Skeletal muscle satellite cell (primary cell): ENCODE measurements around the gene TBC1D1.

ENCODE experiments used
- H3K27me3 ChIP-seq: 2 replicates; pipeline ENCODE4 v1.7.0; 2013; ENCODE audit warnings: low read length; ENCODE audit not compliant: control insufficient read depth, insufficient read depth
- H3K36me3 ChIP-seq: 2 replicates; pipeline ENCODE4 v1.7.0; 2013; ENCODE audit warnings: mild to moderate bottlenecking, control low read depth, low read length; ENCODE audit not compliant: insufficient read depth
- H3K4me1 ChIP-seq: 2 replicates; pipeline ENCODE4 v1.7.0; 2013; ENCODE audit warnings: low read length; ENCODE audit not compliant: control insufficient read depth, insufficient read depth
- H3K4me2 ChIP-seq: 2 replicates; pipeline ENCODE4 v1.7.0; 2013; ENCODE audit warnings: mild to moderate bottlenecking, low read length
- H3K4me3 ChIP-seq: 2 replicates; pipeline ENCODE4 v1.7.0; 2013; ENCODE audit warnings: low read length
- H3K9ac ChIP-seq: 2 replicates; pipeline ENCODE4 v1.7.0; 2013; ENCODE audit warnings: mild to moderate bottlenecking, low read depth, low read length, moderate library complexity
- H3K9me3 ChIP-seq: replicated peaks from 2 replicates; pipeline ENCODE4 v1.7.0; 2013; ENCODE audit warnings: mild to moderate bottlenecking, control low read depth, low read length

TBC1D1 gene

GRCh38 chr4:37868238-37868637 lies 22.6 kb upstream of the TBC1D1 start:
- Histone ChIP-seq H3K9me3 (no peaks in the 10 kb centered on the region), H3K4me1 (peaks cover 13% of the 10 kb centered on the region)

DNA sequence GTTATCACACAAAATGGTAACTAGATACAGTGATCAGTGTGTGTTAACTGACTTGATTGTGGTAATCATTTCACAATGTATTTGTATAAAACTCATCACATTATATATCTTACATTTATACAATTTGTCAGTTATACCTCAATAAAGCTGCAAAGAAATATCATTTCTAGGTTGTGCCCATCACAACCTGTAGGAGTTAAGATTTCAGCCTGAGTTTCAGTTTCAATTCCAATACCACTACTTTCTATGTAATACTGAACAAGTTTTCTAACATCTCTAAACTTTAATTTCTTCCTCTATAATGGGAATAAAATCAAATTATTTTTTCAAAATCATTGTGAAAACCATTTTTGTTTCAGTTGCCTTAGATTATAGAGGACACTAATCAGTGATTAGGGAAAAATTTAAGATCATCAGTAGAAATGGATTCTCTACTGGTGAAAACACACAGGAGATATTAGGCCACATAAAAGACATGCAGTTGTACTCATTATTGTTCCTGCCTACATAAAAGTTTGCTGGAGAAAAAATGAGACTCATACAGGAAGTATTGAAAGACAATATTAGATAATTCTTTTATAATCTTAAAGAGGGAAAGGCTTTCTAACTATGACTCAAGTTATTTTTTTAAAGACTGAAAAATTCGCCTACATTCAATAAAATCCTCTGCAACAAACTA lies 18.4 kb upstream of the TBC1D1 start:
- H3K27me3 ChIP-seq: no peaks in the 10 kb centered on the region
- no peaks in the 10 kb centered on the region for H3K36me3 ChIP-seq
- H3K9ac ChIP-seq: peak overlapping the region; percentile 19
- no peak overlapping the region for H3K4me3 ChIP-seq
- H3K9me3 ChIP-seq: no peaks in the 10 kb centered on the region
- H3K4me1 ChIP-seq: peaks cover 38% of the 10 kb centered on the region
- peak overlapping the region; percentile 68 for H3K4me2 ChIP-seq

More at GRCh38 chr4:37868238-37868637, 22.6 kb upstream of the TBC1D1 start:
- Histone ChIP-seq H3K4me2 (no peak overlapping the region), H3K27me3 (no peaks in the 10 kb centered on the region), H3K4me3 (no peak overlapping the region), H3K36me3 (peaks cover 11% of the 10 kb centered on the region), H3K9ac (no peak overlapping the region)

DNA sequence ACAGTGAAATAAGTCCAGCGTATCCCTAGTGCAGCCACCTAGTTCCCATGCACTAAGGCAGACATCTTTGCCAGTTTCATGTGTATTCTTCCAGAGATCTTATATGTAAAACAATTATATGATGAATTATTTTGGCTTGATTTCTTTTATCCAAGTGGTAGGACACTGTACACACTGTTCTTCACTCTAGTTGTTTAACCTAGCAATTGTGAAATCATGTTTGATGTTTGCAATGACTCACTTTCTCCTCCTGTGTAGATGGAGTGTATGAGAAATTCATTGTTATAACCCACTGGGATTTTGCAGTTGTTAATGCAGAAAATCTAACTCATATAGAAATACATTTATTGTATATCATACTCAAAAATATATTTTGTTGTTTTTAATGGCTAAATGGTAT lies 17.5 kb upstream of the TBC1D1 start:
- Histone ChIP-seq H3K4me2 (peak overlapping the region; percentile 68), H3K9me3 (no peaks in the 10 kb centered on the region), H3K4me1 (peaks cover 38% of the 10 kb centered on the region), H3K4me3 (no peak overlapping the region), H3K9ac (peak overlapping the region; percentile 19), H3K27me3 (no peaks in the 10 kb centered on the region), H3K36me3 (no peaks in the 10 kb centered on the region)

- Histone ChIP-seq H3K27me3 (no peaks in the 10 kb centered on the region), H3K4me1 (peaks cover 38% of the 10 kb centered on the region), H3K4me3 (no peak overlapping the region), H3K9ac (no peak overlapping the region), H3K36me3 (no peaks in the 10 kb centered on the region), H3K9me3 (no peaks in the 10 kb centered on the region), H3K4me2 (no peak overlapping the region)
Observed at GRCh38 chr4:37876156-37876555, 14.7 kb upstream of the TBC1D1 start.

GRCh38 chr4:37879365-37879764 lies 11.5 kb upstream of the TBC1D1 start:
- Histone ChIP-seq H3K9ac (no peak overlapping the region), H3K36me3 (no peaks in the 10 kb centered on the region), H3K4me3 (no peak overlapping the region), H3K4me2 (no peak overlapping the region), H3K4me1 (peaks cover 24% of the 10 kb centered on the region), H3K9me3 (no peaks in the 10 kb centered on the region), H3K27me3 (no peaks in the 10 kb centered on the region)

DNA sequence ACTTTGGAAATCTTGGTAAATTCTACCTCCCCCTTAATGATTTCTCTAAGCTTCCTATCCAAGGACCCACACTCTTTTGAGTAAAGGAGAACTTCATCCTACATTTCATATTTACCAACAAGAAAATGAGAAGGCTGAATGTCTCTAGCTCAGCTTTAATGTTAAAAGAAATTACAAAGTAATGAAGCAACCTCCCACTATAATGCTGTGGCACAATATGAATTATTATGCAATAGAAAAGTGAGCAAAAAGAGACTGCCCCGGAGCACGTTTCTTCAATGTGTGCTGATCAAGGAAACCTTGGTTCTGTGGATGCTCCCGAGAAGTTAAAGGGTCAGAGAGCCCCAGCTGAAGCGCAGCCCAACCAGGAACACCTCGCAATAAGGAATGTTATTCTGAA lies 9.1 kb upstream of the TBC1D1 start:
- no peaks in the 10 kb centered on the region for H3K9me3 ChIP-seq
- H3K4me3 ChIP-seq: no peak overlapping the region
- H3K36me3 ChIP-seq: no peaks in the 10 kb centered on the region
- H3K27me3 ChIP-seq: no peaks in the 10 kb centered on the region
- H3K4me2 ChIP-seq: no peak overlapping the region
- H3K9ac ChIP-seq: no peak overlapping the region
- H3K4me1 ChIP-seq: peaks cover 13% of the 10 kb centered on the region

GRCh38 chr4:37882665-37883296 lies 8.1 kb upstream of the TBC1D1 start:
- Histone ChIP-seq H3K4me2 (peak overlapping the region; percentile 19), H3K4me3 (no peak overlapping the region), H3K9me3 (no peaks in the 10 kb centered on the region), H3K27me3 (peaks cover 4% of the 10 kb centered on the region), H3K4me1 (peaks cover 9% of the 10 kb centered on the region), H3K36me3 (no peaks in the 10 kb centered on the region), H3K9ac (no peak overlapping the region)

- Histone ChIP-seq H3K4me3 (no peak overlapping the region), H3K9me3 (no peaks in the 10 kb centered on the region), H3K27me3 (peaks cover 19% of the 10 kb centered on the region), H3K4me1 (peaks cover 11% of the 10 kb centered on the region), H3K4me2 (no peak overlapping the region), H3K36me3 (no peaks in the 10 kb centered on the region), H3K9ac (no peak overlapping the region)
Observed at GRCh38 chr4:37884855-37885487, 5.9 kb upstream of the TBC1D1 start.

DNA sequence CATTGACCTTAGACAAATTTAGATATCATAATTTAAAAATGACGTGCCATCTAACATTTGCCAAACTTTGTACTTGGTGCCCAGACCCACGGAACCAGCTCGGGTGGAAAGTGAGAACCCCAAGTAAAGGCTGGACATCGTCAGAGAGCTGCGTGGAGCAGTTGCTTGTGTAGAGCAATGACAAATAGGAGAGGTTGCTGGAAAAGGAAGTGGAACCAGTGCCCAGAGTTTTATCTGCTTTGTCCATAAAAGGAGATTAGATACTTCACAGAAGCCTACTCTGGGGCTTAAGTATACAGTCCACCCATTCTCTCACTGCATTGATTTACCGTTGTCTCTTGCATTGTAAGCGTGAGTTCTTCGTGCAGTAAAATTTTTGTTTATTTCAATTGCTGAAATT lies 5.4 kb upstream of the TBC1D1 start:
- H3K27me3 ChIP-seq: peaks cover 24% of the 10 kb centered on the region
- H3K4me2 ChIP-seq: no peak overlapping the region
- no peaks in the 10 kb centered on the region for H3K9me3 ChIP-seq
- H3K36me3 ChIP-seq: no peaks in the 10 kb centered on the region
- H3K4me3 ChIP-seq: no peak overlapping the region
- H3K9ac ChIP-seq: no peak overlapping the region
- H3K4me1 ChIP-seq: peaks cover 17% of the 10 kb centered on the region

DNA sequence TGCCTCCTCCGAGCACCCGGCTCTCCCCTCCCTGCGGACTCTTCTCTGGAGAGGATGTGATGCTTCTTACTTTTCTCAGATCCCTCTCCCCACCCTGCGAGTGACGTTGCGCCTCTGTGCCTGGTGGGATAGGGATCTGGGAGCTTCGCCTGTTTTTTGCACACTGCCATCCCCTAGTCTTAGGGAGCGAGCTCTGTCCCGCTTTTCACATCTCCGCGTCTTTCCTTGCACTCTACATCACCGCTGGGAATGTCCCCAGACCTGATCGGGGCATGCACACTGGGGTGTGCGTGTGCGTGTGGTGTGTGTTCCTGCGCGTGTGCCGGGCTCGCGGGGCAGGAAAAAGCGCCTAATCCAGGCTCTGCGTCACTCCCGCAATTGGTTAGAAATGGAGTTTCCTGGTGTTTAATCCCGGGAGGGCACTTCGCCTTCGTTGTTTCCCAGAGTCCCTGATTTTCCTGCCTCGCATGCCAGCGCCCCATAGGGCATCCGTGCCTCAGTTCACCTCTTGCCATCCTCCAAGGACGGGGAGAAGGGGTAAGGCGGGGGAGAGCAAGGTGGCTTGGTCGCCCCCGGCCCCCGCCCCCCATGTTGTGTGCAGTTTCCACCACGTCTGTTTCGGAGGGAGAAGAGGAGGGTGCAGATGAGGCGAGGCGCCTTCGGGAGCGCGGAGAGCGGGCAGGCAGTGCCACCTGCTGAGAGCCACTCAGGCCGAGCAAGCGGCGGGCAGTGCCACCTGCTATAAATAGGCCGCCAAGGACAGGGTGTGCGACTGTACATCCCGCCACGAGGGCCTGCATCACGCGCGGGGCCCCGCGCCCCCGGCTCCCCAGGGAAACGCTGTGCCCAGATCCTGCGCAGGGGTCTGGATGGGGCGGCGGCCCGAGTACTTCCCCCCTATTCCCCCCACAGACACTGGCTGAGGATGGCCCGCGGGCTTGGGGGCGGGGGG lies 759 bp upstream of the TBC1D1 start:
- peak overlapping the region; percentile 94 for H3K4me2 ChIP-seq
- no peak overlapping the region for H3K9ac ChIP-seq
- peaks cover 24% of the 10 kb centered on the region for H3K27me3 ChIP-seq
- H3K4me3 ChIP-seq: peak overlapping the region; percentile 86
- H3K4me1 ChIP-seq: peaks cover 10% of the 10 kb centered on the region
- H3K9me3 ChIP-seq: no peaks in the 10 kb centered on the region
- no peaks in the 10 kb centered on the region for H3K36me3 ChIP-seq
